Measurements from ENCODE around the gene FBXL16. TPM values are rescaled to one million over a fixed set of nuclear protein-coding genes. Genes with fewer than 3 reads are reported as not detected.

The FBXL16 gene
- total and polyA plus RNA-seq, 9 of the 15 experiments (the other 6 are each of a cell fraction or from before 2014, with no cell fraction given) = 0.21 to 8.2 (median 1.7) TPM

- TF ChIP-seq REST (IDR thresholded peaks at IDR 0.05; ENCODE audit: borderline replicate concordance) = no peak
- no peak for TF ChIP-seq REST (CRISPR knock-in tag; IDR thresholded peaks at IDR 0.05; ENCODE audit: low read depth)
- no peak for TF ChIP-seq NCOR1 (IDR thresholded peaks at IDR 0.05)
- TF ChIP-seq CBFA2T3 (IDR thresholded peaks at IDR 0.05) = no peak
- TF ChIP-seq ZFPM2 (CRISPR knock-in tag; IDR thresholded peaks at IDR 0.05) = no peak
- TF ChIP-seq MIER1 (IDR thresholded peaks at IDR 0.05; ENCODE audit: low read depth) = no peak
- no peak for TF ChIP-seq HMG20B (CRISPR knock-in tag; IDR thresholded peaks at IDR 0.05)
- TF ChIP-seq MTA1 (IDR thresholded peaks at IDR 0.05; ENCODE audit: borderline replicate concordance) = no peak
- TF ChIP-seq OTX1 (CRISPR knock-in tag; IDR thresholded peaks at IDR 0.05) = no peak
- TF ChIP-seq, protein P1, sequence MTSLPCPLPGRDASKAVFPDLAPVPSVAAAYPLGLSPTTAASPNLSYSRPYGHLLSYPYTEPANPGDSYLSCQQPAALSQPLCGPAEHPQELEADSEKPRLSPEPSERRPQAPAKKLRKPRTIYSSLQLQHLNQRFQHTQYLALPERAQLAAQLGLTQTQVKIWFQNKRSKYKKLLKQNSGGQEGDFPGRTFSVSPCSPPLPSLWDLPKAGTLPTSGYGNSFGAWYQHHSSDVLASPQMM (CRISPR knock-in tag; IDR thresholded peaks at IDR 0.05) = no peak
- no peak for TF ChIP-seq HNRNPL (IDR thresholded peaks at IDR 0.05; ENCODE audit: low read depth, low read length)
- no peak for TF ChIP-seq HSF4 (CRISPR knock-in tag; IDR thresholded peaks at IDR 0.05; ENCODE audit: borderline replicate concordance)
- TF ChIP-seq ETV1 (tag; conservative IDR thresholded peaks at IDR 0.05; ENCODE audit: low read depth) = no peak
- no peak for TF ChIP-seq SP2 (IDR thresholded peaks at IDR 0.05; ENCODE audit: extremely low read depth, low read depth, low read length, poor library complexity, severe bottlenecking)
- no peak for TF ChIP-seq POLR2AphosphoS2 (IDR thresholded peaks at IDR 0.05; ENCODE audit: low read length)
- no peak for TF ChIP-seq COPS2 (conservative IDR thresholded peaks at IDR 0.05)
- peak; percentile 33; the same call in 1 of the 2 replicates for TF ChIP-seq L3MBTL2 (IDR thresholded peaks at IDR 0.05)
- TF ChIP-seq, protein P2, sequence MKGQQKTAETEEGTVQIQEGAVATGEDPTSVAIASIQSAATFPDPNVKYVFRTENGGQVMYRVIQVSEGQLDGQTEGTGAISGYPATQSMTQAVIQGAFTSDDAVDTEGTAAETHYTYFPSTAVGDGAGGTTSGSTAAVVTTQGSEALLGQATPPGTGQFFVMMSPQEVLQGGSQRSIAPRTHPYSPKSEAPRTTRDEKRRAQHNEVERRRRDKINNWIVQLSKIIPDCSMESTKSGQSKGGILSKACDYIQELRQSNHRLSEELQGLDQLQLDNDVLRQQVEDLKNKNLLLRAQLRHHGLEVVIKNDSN (CRISPR knock-in tag; IDR thresholded peaks at IDR 0.05) = peak; percentile 61; the same call in 1 of the 2 replicates
- no peak for TF ChIP-seq ZBTB8A (IDR thresholded peaks at IDR 0.05; ENCODE audit: partially characterized antibody)
- no peak for TF ChIP-seq RBM17 (IDR thresholded peaks at IDR 0.05; ENCODE audit: borderline replicate concordance, low read depth, low read length)
- no peak for TF ChIP-seq ZNF347 (CRISPR knock-in tag; IDR thresholded peaks at IDR 0.05; ENCODE audit: low read depth)
Measured at GRCh38 chr16:678858-679813, 26.5 kb downstream of the FBXL16 start (continued).

Data from K562 (cell line).